Measurements from ENCODE around the gene CAV3.

DNA sequence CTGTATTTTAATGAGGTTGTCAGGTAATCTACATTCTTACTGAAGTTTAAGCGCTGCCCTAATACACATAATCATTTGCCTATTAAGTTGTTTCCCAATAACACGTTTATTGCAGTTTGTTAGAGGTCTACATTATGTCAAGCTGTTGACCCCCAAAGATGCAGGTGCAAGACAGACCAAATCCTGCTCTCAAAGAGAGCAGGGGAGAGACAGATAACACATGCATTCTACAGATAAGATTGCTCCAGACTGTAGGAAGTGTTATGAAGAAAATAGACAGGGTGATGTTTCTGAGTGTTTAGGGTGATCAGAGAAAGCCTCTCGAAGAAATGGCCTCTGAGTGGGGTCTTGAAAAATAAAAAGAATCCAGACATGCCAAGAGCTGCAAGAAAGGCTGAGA lies 60.6 kb downstream of the CAV3 start:
- no peak for TF ChIP-seq SPI1 (IDR thresholded peaks at IDR 0.05; ENCODE audit: low read depth, low read length)
- no peak for TF ChIP-seq POLR2A (IDR thresholded peaks at IDR 0.05; ENCODE audit: low read depth, low read length)
- TF ChIP-seq POLR2AphosphoS5 (IDR thresholded peaks at IDR 0.05; ENCODE audit: low read depth, low read length) = no peak
- TF ChIP-seq TAF1 (IDR thresholded peaks at IDR 0.05; ENCODE audit: low read depth, low read length) = no peak
